Thyroid gland (tissue), 4 donors: ENCODE measurements around the gene TGFBR1.

Experiments
- CTCF ChIP-seq, 6 experiments: fragments of 200-600 bp in 3 of 6; fragments of 450-650 bp in 3 of 6; sonication (generic) in 3 of 6; IDR thresholded peaks; one replicate each; pipeline ENCODE4 v1.5.1; 2016 to 2019; ENCODE audit warnings: antibody characterized with exemption in 6 of 6, mild to moderate bottlenecking in 2 of 6, inconsistent platforms in 1 of 6, moderate library complexity in 1 of 6
- POLR2A ChIP-seq, 2 donors: fragments of 450-650 bp; IDR thresholded peaks; one replicate each; pipeline ENCODE4 v1.6.1; 2017; ENCODE audit warnings: antibody characterized with exemption in 2 of 2, mild to moderate bottlenecking in 2 of 2, moderate library complexity in 1 of 2

- no peak for TF ChIP-seq POLR2A (IDR thresholded peaks at IDR 0.05)
- no peak for TF ChIP-seq CTCF (IDR thresholded peaks at IDR 0.05)
Measured at GRCh38 chr9:99180662-99181061, 75.7 kb downstream of the TGFBR1 start.
